Parathyroid adenoma (tissue), 2 donors: ENCODE measurements around the gene TMEM63A.

Experiments
- H2AFZ ChIP-seq: fragments of 300-600 bp; sonication (generic); one replicate; pipeline ENCODE4 v1.7.0; 2017; ENCODE audit warnings: antibody characterized with exemption, mild to moderate bottlenecking
- H3K27ac ChIP-seq: fragments of 300-600 bp; sonication (generic); one replicate; pipeline ENCODE4 v1.7.0; 2017
- H3K27me3 ChIP-seq: fragments of 300-600 bp; sonication (generic); one replicate; pipeline ENCODE4 v1.7.0; 2017; ENCODE audit warnings: low read length; ENCODE audit not compliant: control insufficient read depth, insufficient read depth
- H3K36me3 ChIP-seq: fragments of 300-600 bp; sonication (generic); one replicate; pipeline ENCODE4 v1.7.0; 2017; ENCODE audit warnings: low read length; ENCODE audit not compliant: control insufficient read depth, insufficient read depth
- H3K4me1 ChIP-seq: fragments of 300-600 bp; sonication (generic); one replicate; pipeline ENCODE4 v1.7.0; 2017; ENCODE audit warnings: control low read depth
- H3K4me2 ChIP-seq: fragments of 300-600 bp; sonication (generic); one replicate; pipeline ENCODE4 v1.7.0; 2017; ENCODE audit warnings: low read length
- H3K4me3 ChIP-seq: fragments of 300-600 bp; sonication (generic); one replicate; pipeline ENCODE4 v1.7.0; 2017; ENCODE audit warnings: low read depth, low read length
- H3K79me2 ChIP-seq: fragments of 300-600 bp; sonication (generic); one replicate; pipeline ENCODE4 v1.7.0; 2017; ENCODE audit warnings: control low read depth
- H3K9ac ChIP-seq: fragments of 300-600 bp; sonication (generic); one replicate; pipeline ENCODE4 v1.7.0; 2017; ENCODE audit warnings: mild to moderate bottlenecking
- H3K9me3 ChIP-seq: fragments of 300-600 bp; sonication (generic); one replicate; pipeline ENCODE4 v1.7.0; 2017; ENCODE audit warnings: low read length; ENCODE audit not compliant: control insufficient read depth
- TF ChIP-seq, protein P1 (sequence below): fragments of 300-600 bp; sonication (generic); IDR thresholded peaks from one replicate; pipeline ENCODE4 v1.7.0; 2017; ENCODE audit warnings: antibody characterized with exemption, mild to moderate bottlenecking
- donor health status: primary hyperparathyroidism.

The TMEM63A gene

DNA sequence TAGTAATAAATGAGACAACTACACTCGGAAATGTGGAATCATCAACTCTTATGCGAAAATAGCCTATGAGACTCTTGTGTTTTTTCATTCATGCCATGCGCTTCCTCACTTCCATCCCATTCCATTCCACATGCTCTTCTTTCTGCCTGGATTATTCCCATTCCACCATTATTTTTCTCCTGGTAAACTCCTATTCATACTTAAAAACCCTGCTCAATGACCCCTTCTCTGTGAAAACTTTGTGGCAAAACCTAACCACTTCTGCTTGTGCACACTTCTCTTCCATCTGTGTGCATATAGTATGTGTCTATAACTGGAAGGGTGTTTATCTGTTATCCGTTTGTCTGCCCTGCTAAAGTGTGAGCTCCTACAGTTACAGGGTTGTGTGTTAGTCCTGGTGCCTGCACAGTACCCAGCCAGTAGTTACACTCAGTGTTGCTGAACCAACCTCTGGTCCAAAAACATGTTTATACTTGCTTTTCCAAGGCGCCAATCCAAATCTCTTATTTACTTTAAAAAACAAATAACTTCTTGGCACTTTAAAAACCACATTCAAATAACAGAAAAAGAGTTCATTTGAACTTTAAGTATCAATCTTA, 61.6 kb downstream of the TMEM63A start:
- Histone ChIP-seq H3K4me3 (no peak overlapping the region), H3K27ac (no peak overlapping the region), H3K79me2 (peaks cover 14% of the 10 kb centered on the region), H3K9me3 (no peaks in the 10 kb centered on the region), H3K27me3 (no peaks in the 10 kb centered on the region), H3K4me2 (no peak overlapping the region), H3K9ac (no peak overlapping the region), H3K4me1 (peaks cover 9% of the 10 kb centered on the region), H2AFZ (no peak overlapping the region), H3K36me3 (no peaks in the 10 kb centered on the region)
- TF ChIP-seq, protein P1, sequence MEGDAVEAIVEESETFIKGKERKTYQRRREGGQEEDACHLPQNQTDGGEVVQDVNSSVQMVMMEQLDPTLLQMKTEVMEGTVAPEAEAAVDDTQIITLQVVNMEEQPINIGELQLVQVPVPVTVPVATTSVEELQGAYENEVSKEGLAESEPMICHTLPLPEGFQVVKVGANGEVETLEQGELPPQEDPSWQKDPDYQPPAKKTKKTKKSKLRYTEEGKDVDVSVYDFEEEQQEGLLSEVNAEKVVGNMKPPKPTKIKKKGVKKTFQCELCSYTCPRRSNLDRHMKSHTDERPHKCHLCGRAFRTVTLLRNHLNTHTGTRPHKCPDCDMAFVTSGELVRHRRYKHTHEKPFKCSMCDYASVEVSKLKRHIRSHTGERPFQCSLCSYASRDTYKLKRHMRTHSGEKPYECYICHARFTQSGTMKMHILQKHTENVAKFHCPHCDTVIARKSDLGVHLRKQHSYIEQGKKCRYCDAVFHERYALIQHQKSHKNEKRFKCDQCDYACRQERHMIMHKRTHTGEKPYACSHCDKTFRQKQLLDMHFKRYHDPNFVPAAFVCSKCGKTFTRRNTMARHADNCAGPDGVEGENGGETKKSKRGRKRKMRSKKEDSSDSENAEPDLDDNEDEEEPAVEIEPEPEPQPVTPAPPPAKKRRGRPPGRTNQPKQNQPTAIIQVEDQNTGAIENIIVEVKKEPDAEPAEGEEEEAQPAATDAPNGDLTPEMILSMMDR, result no peak

DNA sequence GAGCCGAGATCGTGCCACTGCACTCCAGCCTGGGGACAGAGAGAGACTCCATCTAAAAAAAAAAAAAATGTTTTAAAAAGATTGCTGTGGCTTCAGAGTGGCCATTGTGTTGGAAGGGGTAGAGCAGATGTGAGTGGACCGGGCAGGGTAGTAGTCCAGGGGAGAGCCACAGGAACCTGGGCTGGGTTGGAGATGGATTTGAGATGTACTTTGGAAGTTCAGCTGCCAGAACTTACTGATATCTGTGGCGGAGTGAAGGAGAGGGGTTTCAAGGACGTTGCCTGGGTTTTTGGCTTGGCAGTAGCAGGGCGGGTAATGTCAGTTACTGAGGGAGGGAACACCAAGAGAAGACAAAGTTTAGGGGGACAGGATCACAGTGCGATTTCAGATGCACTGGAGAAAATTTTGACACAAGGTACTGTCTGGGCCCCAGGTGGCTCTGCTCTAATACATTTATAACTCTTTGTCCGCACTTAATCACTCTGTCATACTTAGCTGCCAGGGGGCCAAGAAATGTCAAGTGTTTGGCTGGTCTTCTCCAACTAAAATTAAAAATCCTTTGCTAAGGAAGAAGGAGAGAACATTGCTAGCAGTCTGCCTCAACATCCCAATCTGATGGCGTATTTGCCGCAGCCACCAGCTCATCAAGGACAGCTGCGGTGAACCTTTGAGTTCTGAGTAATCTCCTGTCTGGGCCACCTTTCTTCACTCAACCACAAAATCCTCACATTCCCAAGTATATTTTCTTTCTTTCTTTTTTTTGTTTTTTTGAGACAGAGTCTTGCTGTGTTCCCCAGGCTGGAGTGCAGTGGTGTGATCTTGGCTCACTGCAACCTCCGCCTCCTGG, 62.6 kb downstream of the TMEM63A start:
- no peaks in the 10 kb centered on the region for H3K27me3 ChIP-seq
- TF ChIP-seq, protein P1, result no peak
- H3K27ac ChIP-seq, result no peak overlapping the region
- peaks cover 3% of the 10 kb centered on the region for H3K4me1 ChIP-seq
- H3K4me2 ChIP-seq, result no peak overlapping the region
- no peaks in the 10 kb centered on the region for H3K9me3 ChIP-seq
- no peak overlapping the region for H3K4me3 ChIP-seq
- no peak overlapping the region for H2AFZ ChIP-seq
- no peaks in the 10 kb centered on the region for H3K36me3 ChIP-seq
- no peak overlapping the region for H3K9ac ChIP-seq
- peaks cover 15% of the 10 kb centered on the region for H3K79me2 ChIP-seq

DNA sequence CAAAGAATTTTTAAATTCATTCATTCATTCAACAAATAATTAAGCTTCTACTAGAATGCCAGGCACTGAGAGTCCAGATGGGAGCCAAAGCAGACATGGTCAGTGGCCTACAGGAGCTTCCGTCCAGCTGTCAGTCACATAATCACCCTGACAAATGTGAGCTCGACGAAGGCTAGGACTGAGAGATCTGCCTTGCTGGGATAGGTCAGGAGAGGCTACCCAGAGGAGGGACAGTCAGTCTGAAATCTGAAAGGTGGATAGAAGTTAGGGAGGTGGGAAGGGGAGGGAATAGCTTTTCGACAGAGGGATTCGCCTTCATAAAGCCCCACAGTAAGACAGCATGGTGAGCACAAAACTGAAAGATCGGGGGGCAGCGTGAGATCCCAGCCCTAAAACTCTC, 64.0 kb downstream of the TMEM63A start:
- H3K9ac ChIP-seq, result no peak overlapping the region
- no peaks in the 10 kb centered on the region for H3K27me3 ChIP-seq
- H3K4me1 ChIP-seq, result peaks cover 3% of the 10 kb centered on the region

DNA sequence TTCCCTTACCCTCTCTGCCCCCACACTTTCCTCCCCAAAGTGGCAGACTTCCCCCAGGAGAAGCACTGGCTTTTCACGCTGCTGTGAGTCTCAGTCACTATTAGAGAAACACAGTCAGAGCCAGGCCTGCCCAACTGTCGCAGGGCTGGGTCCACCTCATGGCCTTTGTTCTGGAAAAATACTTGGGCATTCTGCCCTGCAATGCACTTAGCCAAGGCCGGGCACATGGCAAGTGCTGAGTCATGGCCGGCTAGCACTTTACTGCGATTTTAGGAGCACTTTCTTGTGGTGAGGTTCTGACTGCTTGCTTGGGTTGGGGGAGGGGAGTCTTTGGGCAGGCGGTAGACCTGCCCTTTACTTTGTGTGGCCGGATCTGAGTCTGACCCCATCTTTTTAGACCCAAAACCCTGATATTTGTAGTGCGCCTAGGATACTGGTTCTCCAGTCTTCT, 64.5 kb downstream of the TMEM63A start:
- no peak overlapping the region for H3K4me3 ChIP-seq
- H3K4me1 ChIP-seq, result peaks cover 2% of the 10 kb centered on the region
- no peaks in the 10 kb centered on the region for H3K9me3 ChIP-seq
- TF ChIP-seq, protein P1, result no peak
- peaks cover 8% of the 10 kb centered on the region for H3K79me2 ChIP-seq
- H3K9ac ChIP-seq, result no peak overlapping the region
- no peak overlapping the region for H2AFZ ChIP-seq
- H3K36me3 ChIP-seq, result no peaks in the 10 kb centered on the region
- H3K27me3 ChIP-seq, result no peaks in the 10 kb centered on the region
- H3K4me2 ChIP-seq, result no peak overlapping the region
- H3K27ac ChIP-seq, result peak overlapping the region; percentile 61

More for the DNA sequence above, 64.0 kb downstream of the TMEM63A start:
- H3K27ac ChIP-seq, result peak overlapping the region; percentile 61
- no peaks in the 10 kb centered on the region for H3K9me3 ChIP-seq
- no peaks in the 10 kb centered on the region for H3K36me3 ChIP-seq
- no peak overlapping the region for H2AFZ ChIP-seq
- TF ChIP-seq, protein P1, result no peak
- H3K79me2 ChIP-seq, result peaks cover 11% of the 10 kb centered on the region
- H3K4me3 ChIP-seq, result no peak overlapping the region
- no peak overlapping the region for H3K4me2 ChIP-seq
